NOMO-1 treated with dmso at 0.1 percent for 144 hours (cell line): ENCODE results near the gene PDE6B.
"Not testable (repeated sequence)": the region's sequence is repeated elsewhere in the genome, so short reads cannot be mapped to it uniquely, and the experiment has no call there.

Experiments used
- DNase-seq: peaks from one replicate; lab custom pipeline; 2025; ENCODE audit not compliant: unreplicated experiment; lab: John Stamatoyannopoulos, UW

PDE6B gene

GRCh38 chr4:635851-636627 is 10.7 kb downstream of the PDE6B start:
- no peak for DNase-seq

GRCh38 chr4:636628-637159 is 11.3 kb downstream of the PDE6B start:
- no peak for DNase-seq

DNA sequence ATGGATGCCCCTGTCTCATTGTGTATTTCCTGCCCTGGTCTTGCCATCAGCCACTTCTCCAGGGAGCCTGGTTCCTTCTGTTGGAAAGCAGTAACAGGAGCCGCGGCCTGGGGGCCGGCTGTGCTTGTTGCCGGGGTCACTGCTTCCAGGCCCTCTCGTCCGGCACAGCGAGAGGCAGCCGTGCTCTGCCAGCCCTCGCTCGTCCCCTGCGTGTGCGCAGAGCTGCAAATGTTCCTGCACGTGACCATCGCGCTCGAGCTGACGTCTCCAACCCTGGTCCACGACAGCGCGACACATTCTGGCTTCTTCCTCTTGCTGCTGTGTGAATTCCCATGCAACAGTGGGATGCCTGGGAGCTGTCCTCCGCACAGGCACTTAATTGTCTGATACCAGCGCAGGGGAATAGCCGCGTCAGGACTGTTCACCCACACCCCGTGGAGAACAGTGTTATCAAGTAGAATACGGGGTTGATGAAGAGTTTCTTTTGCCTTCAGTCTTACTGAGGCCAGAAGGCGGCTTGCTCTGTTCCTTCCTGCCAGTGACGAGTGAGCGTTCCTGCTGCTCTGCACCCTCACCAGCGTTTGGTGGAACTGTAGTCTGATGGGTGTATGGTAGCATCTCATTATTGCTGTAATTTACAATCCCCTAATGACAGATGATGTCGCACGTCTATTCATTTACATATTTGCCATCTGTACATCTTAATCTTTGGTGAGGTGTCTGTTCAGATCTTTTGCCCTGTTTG is 12.3 kb downstream of the PDE6B start:
- no peak for DNase-seq

GRCh38 chr4:642366-642765 is 17.0 kb downstream of the PDE6B start:
- DNase-seq, result not testable (repeated sequence)

DNA sequence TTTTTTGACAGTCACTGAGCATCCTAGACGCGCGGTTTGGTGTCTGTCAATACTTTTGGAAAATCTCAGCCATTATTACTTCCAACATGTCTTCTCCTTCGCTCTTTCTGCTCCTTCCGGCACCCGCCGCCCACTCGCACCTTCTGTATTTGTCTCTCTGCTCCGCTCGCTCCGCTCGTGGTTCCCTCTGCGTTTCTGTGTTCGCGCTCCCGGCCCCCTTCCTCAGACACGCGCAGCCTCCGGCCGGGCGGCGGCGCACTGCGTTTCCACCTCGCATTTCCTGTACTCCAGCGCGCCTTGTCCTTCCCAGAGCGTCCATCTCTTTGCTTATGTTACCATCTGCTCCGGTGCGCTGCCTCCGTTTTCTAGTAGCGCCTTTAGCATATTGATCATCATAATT is 21.1 kb downstream of the PDE6B start:
- no peak for DNase-seq

GRCh38 chr4:647481-647880 is 22.1 kb downstream of the PDE6B start:
- DNase-seq, result no peak

DNA sequence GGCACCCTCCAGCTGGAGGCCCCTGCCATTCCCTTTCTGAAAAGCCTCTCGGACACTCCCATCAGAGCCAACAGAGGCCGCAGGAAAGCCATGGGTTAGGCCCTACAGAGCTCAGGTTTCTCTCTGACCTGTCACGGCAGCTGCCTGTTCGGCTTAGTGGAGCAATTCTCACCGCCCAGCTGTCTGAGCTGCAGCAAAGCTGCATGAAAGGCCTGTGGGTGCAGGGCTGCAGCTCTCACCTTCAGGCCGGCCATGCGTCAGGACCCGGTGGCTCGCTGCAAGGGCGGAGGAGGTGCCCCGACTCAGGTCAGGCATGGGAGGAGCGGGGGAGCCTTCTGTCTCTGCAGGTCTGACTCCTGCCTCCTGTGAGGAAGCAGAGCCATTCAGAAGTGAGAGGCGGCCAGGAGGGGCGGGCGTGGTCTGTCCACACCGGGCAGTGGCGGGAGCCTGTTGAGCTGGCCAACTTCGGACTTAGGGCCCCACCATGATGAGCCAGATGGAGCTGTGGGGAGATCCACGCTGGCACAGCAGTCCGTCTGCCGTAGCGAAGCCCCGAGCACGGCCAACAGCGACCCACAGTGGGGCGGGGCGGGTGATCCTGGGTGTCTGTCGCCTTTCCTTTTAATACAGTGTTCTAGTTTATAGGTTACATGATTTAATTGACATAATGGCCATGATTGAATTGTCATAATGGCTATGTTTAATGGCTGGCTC is 23.4 kb downstream of the PDE6B start:
- no peak for DNase-seq

DNA sequence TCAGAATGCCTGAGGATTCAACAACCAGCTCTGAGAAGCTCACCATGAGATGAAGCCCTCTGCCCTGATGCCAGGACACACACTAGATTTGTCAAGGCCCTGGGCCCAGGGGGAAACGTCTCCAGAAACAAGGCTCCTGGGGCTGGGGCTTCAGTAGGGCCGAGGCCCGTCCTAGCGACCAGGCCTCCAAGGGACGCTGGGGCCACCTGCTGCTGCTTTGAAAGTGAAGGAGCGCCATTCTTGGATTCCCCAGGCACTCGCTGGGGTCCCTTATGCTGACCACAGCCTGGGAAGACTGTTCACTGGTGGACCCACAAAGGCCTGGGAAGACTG is 23.9 kb downstream of the PDE6B start:
- DNase-seq, result no peak

DNA sequence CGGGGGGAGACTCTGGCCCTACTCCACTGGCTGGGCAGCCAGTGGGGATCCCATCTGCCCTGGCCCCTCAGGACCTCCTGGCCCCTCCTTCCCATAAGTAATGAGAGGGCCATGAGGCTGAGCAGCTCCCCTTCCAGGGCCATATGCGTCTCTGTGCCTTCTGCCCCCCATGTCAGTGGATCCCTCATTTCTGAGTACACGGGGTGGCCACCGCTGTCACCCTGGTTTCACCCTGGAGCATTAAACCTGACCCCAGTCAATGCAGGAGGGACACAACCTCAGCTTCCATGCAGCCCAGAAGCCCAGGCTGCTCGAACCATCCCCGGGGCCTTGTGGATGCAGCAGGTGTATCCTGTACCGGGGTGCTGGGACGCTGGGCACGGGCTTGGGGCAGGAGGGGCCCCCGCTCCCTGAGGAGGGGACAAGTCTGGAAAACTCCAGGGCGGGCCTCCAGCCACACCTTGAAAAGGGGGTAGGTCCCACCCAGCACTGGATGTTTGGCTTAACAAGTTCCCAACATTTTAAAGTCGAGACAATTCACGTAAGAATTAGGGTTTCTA is 24.5 kb downstream of the PDE6B start:
- DNase-seq, result no peak

DNA sequence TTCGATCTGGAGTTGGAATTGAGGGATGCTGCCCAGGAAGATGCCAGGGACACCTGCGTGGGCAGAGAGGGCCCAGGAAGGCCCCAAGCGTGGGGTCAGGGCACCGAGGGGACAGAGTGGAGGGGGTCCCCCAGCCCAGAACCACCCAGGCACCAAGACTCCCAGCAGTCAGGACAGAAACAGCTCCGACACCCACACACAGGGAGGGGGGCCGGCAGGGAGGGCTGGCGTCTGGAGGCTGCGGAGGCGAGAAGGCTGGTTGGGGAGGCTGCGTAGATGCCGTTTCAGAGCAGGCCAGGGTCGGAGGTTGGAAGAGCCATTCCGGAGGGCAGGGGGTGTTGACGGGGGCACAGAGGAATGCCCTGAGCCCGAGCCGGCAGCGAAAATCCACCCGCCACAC is 25.1 kb downstream of the PDE6B start:
- DNase-seq, result no peak

DNA sequence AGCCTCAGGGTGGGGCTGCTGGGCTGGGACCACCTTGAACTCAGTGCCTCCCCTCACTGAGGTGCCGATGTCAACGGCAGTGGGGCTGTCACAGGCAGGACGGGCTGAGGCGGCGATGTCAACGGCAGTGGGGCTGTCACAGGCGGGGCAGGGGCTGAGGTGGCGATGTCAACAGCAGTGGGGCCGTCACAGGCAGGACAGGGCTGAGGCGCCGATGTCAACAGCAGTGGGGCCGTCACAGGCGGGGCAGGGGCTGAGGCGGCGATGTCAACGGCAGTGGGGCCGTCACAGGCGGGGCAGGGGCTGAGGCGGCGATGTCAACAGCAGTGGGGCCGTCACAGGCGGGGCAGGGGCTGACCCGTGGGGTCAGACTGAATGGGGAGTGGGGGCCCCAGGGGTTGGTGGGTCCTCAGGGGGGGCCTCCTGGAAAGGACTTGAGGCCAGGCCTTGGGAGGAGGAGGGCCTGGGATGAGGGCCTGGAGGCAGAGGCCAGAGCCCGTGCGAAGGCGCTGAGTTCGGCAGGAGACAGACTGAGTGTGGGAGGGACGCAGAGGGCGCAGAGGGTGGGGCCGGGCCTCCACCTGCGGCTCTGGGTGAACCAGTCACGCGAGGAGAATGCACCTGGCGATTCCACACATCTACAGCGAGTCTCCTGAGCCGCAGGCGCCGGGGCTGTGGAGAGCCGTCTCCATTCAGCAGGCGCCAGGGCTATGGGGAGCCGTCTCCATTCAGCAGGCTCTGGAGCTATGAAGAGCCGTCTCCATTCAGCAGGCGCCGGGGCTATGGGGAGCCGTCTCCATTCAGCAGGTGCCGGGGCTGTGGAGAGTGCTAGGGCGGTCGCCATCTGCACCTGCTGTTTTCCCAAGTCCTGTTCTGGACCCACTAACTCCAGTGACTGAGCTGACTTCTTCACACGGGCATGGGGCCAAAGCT is 25.8 kb downstream of the PDE6B start:
- DNase-seq, result no peak

GRCh38 chr4:651884-652642 is 26.7 kb downstream of the PDE6B start:
- no peak for DNase-seq

DNA sequence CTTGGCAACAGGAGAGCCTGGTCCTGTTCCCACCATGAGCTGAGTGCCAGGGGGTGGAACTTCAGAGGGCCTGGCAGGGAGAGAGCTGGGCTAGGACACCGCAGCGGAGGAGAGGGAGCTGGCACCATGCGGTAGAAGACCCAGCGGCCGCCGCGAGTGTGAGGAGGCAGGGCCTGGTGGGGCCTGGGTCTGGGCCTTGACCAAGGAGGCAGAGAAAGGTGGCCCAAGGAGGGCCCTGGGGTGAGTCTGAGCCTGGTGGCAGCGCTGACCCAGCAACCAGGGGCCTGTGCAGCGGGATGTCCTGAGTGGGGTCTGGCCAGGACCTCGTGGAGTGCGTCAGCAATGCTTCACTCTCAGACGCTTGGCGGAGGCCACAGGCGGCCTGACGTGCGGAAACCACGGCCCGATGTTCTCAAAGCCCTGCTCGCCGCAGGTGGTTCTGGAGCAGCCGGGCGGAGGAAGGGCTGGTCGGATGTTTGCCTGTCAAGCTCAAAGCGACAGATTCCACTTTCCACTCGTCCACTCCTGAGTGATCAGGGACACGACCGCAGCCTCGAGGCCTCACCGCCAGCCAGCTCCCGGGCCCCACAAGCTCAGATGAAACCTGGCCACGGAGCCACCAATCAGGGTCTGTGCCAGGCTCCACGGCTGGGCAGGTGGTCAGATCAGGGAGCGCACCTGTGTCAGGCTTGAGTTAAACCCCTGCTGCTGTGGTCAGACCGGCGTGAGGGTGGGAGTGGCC is 27.9 kb downstream of the PDE6B start:
- DNase-seq, result no peak

GRCh38 chr4:653831-654502 is 28.6 kb downstream of the PDE6B start:
- DNase-seq, result no peak

DNA sequence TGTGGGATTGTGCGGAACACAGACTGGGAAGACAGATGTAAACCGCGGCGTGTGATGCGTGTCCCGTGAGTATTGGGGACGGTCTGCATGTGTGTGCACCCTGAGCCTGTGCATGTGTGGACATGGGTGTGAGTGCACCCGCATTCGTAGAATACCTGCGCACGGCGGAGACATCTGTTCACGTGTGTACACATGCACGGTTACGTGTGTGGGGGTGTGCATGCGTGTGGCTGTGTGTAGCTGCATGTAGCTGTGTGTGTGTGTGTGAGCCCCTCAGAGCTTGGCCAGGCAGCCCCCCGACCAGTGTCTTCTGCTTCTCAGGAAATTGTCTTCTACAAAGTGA is 29.1 kb downstream of the PDE6B start:
- no peak for DNase-seq

DNA sequence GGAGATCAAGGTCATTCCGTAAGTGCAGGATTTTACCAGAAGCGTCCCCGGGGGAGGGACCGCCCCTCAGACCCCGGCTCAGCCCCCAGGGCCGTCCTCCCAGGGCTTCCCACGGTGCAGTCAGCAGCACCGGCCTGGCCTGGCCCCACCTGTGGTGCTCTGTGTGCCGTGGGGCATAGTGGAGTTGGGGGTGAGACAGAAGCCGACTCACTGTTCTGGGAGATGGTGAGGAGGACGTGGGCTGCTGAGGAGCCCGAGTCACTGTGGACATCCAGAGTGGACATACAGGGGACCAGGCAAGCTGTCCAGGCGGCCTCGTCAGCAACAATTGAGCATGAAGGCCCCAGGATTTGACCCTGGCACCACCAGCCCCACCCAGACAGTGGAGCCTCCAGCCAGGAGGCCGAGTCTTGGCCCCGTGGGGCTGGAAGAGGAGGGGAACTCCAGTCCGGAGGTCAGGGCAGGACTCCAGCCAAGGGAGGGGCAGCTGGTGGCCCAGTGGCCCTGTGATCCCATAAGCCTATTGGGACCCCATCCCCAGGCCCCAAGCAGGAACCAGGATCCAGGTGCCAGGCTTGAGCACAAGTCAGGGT is 29.6 kb downstream of the PDE6B start:
- DNase-seq, result no peak

- DNase-seq, result no peak
Observed at GRCh38 chr4:655464-656151, 30.2 kb downstream of the PDE6B start.
